ENCODE results near the gene RNGTT.

The RNGTT gene

DNA sequence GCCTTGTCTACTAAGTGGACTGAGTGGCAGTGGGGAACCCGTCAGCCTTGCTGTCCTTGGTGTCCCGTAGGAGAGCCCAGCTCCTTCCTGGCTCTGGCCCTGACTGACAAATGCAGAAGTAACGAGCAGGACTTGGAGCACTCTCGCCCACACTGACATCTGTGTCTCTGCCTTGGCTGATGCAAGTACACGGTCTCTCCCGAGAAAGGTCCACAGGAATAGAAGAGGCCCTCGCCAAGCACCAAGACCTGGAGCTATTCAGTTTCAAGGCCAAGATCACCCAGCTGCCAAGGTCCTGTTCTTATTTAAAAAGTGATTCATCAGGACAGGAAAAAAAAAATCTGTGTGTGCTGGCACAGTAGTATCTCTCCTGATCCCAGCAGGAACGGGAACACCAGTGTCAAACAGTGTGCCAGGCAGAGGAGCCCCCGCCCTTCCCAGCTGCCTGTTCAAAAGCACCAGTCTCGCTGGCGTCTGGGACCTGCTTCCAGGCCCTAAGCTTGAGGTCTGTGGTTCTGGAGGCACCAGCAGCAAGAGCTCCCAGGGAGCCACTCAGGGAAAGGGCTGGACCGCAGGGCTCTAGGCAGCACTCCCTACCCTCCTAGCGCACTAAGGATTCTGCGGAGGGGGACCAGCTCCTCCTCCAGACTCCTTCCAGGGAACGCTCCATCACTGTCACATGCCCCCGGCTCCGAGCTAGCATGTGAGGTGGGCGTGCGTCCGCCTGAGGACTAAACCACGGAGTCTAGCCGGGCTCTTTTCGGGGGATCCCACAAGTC lies 376.9 kb downstream of the RNGTT start:
- no peak for DNase-seq (ENCODE audit: insufficient read length, low spot score)
- TF ChIP-seq PAX5 (IDR thresholded peaks at IDR 0.05; ENCODE audit: insufficient read depth, low read length, severe bottlenecking) (no peak), SPI1 (IDR thresholded peaks at IDR 0.05; ENCODE audit: low read depth, low read length) (no peak), POU2F2 (IDR thresholded peaks at IDR 0.05; ENCODE audit: low read depth, low read length) (no peak), TAF1 (IDR thresholded peaks at IDR 0.05; ENCODE audit: low read depth, low read length) (no peak), POLR2A (IDR thresholded peaks at IDR 0.05; ENCODE audit: low read depth, low read length) (no peak)
- FAIRE-seq = no peak

DNA sequence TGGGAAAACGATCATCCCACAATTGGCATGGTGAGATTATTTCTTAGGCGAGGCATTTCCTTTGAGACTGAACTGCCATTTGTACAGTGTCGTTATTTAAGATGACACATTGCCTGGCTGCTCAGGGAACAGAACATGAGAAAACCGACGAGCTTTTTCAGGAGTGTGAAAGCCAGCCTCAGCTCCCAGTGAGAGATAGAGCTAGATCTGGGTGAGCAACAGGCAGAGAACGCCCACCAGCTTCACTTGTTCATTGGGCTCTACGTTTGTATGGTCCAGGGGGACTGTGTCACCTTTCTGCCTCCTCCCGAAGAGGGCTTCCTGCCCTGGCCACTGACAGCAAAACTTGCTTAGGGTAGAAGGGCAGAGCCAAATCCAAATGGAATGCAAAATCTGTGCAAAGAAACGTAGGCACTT lies 378.1 kb downstream of the RNGTT start:
- FAIRE-seq (no peak), DNase-seq (ENCODE audit: insufficient read length, low spot score) (no peak)
- no peak for TF ChIP-seq PAX5 (IDR thresholded peaks at IDR 0.05; ENCODE audit: insufficient read depth, low read length, severe bottlenecking)
- TF ChIP-seq POLR2AphosphoS5 (IDR thresholded peaks at IDR 0.05; ENCODE audit: low read depth, low read length) = no peak
- TF ChIP-seq SPI1 (IDR thresholded peaks at IDR 0.05; ENCODE audit: low read depth, low read length) = no peak
- TF ChIP-seq POLR2A (IDR thresholded peaks at IDR 0.05; ENCODE audit: low read depth, low read length) = no peak
- no peak for TF ChIP-seq TAF1 (IDR thresholded peaks at IDR 0.05; ENCODE audit: low read depth, low read length)
- no peak for TF ChIP-seq POU2F2 (IDR thresholded peaks at IDR 0.05; ENCODE audit: low read depth, low read length)

DNA sequence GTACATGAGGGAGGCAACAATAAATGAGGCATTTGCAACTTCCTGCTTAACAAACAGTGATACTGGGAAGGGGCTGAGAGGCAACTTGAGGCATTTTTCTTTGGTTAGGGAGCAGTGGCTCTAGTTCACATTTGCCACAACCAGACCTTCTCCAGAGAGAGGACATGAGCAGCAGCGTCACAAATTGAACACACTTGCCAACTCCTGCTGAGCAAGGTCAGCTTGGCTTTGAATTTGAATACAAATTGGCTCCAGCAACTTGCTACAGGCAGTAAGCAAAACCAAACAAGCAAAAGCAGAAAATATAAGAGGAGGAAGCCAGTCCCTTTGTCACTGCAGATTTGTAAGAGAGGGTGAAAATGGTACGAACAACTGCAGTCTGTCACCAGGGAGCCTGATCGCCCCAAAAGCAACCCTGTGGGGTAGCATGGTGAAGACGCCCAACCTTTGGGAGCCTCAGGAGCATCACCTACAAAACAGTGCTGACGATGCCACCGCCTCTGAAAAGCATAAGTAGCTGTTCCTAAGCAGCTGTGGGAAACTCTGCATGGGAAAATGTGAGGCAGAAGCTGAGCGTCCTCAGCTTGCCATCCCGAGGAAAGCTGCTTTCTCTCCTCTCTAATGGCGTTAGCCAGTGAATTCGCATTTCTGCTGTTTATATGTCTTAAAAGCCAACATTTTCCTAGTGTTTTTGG lies 378.7 kb downstream of the RNGTT start:
- no peak for TF ChIP-seq POLR2A (IDR thresholded peaks at IDR 0.05; ENCODE audit: low read depth, low read length)
- TF ChIP-seq SPI1 (IDR thresholded peaks at IDR 0.05; ENCODE audit: low read depth, low read length) = no peak
- TF ChIP-seq PAX5 (IDR thresholded peaks at IDR 0.05; ENCODE audit: insufficient read depth, low read length, severe bottlenecking) = no peak
- TF ChIP-seq TAF1 (IDR thresholded peaks at IDR 0.05; ENCODE audit: low read depth, low read length) = no peak
- no peak for TF ChIP-seq POU2F2 (IDR thresholded peaks at IDR 0.05; ENCODE audit: low read depth, low read length)
- TF ChIP-seq POLR2AphosphoS5 (IDR thresholded peaks at IDR 0.05; ENCODE audit: low read depth, low read length) = no peak
- FAIRE-seq (no peak), DNase-seq (ENCODE audit: insufficient read length, low spot score) (no peak)

GRCh38 chr6:88577461-88577860 lies 386.0 kb downstream of the RNGTT start:
- DNase-seq (ENCODE audit: insufficient read length, low spot score) (no peak), FAIRE-seq (no peak)
- TF ChIP-seq TAF1 (IDR thresholded peaks at IDR 0.05; ENCODE audit: low read depth, low read length) = no peak
- no peak for TF ChIP-seq PAX5 (IDR thresholded peaks at IDR 0.05; ENCODE audit: insufficient read depth, low read length, severe bottlenecking)
- TF ChIP-seq POLR2AphosphoS5 (IDR thresholded peaks at IDR 0.05; ENCODE audit: low read depth, low read length) = no peak
- TF ChIP-seq POU2F2 (IDR thresholded peaks at IDR 0.05; ENCODE audit: low read depth, low read length) = no peak
- no peak for TF ChIP-seq SPI1 (IDR thresholded peaks at IDR 0.05; ENCODE audit: low read depth, low read length)
- no peak for TF ChIP-seq POLR2A (IDR thresholded peaks at IDR 0.05; ENCODE audit: low read depth, low read length)

DNA sequence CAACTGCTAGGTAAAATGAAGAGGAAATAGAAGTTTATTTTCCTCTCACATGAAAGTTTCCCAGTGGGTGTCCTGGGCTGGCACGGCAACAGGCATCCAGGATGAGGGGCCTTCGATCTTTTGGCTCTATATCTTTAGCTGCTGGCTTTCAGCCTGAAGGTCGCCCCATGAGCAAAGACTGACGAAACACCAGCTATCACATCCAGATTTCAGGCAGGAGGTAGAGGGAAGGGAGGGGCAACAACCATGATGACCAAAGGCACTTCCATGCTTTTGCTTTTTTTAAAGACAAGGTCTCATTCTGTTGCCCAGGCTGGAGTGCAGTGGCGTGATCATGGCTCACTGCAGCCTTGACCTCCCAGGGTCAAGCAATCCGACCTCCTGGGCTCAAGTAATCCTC lies 387.9 kb downstream of the RNGTT start:
- DNase-seq (ENCODE audit: insufficient read length, low spot score) (no peak), FAIRE-seq (no peak)
- TF ChIP-seq PAX5 (IDR thresholded peaks at IDR 0.05; ENCODE audit: insufficient read depth, low read length, severe bottlenecking) (no peak), POLR2A (IDR thresholded peaks at IDR 0.05; ENCODE audit: low read depth, low read length) (no peak), POU2F2 (IDR thresholded peaks at IDR 0.05; ENCODE audit: low read depth, low read length) (no peak), SPI1 (IDR thresholded peaks at IDR 0.05; ENCODE audit: low read depth, low read length) (no peak)

DNA sequence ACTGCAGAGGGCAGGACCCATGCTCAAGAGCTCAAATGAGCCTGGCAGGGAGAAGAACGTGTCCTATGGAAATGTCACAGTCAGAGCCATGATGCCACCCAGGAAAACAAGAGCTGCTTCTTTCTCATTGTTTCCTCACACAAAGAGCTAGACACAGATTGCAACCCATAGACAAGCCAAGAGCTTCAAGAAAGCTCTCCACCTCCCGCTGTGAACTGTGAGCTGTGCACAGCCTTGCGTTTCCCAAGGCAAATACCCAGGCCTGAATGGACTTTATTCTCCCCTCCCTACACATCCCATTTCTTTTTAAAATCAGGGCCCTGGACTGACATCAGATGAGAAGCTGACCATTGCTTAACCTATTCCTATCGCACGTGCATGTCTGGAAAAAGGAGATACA lies 388.8 kb downstream of the RNGTT start:
- TF ChIP-seq SPI1 (IDR thresholded peaks at IDR 0.05; ENCODE audit: low read depth, low read length) (no peak), PAX5 (IDR thresholded peaks at IDR 0.05; ENCODE audit: insufficient read depth, low read length, severe bottlenecking) (no peak), TAF1 (IDR thresholded peaks at IDR 0.05; ENCODE audit: low read depth, low read length) (no peak), POU2F2 (IDR thresholded peaks at IDR 0.05; ENCODE audit: low read depth, low read length) (no peak), POLR2AphosphoS5 (IDR thresholded peaks at IDR 0.05; ENCODE audit: low read depth, low read length) (no peak), POLR2A (IDR thresholded peaks at IDR 0.05; ENCODE audit: low read depth, low read length) (no peak)
- DNase-seq (ENCODE audit: insufficient read length, low spot score) (no peak), FAIRE-seq (no peak)

GRCh38 chr6:88574031-88574430 lies 389.4 kb downstream of the RNGTT start:
- no peak for DNase-seq (ENCODE audit: insufficient read length, low spot score)
- no peak for FAIRE-seq
- no peak for TF ChIP-seq PAX5 (IDR thresholded peaks at IDR 0.05; ENCODE audit: insufficient read depth, low read length, severe bottlenecking)
- TF ChIP-seq POLR2AphosphoS5 (IDR thresholded peaks at IDR 0.05; ENCODE audit: low read depth, low read length) = no peak
- no peak for TF ChIP-seq TAF1 (IDR thresholded peaks at IDR 0.05; ENCODE audit: low read depth, low read length)
- no peak for TF ChIP-seq POU2F2 (IDR thresholded peaks at IDR 0.05; ENCODE audit: low read depth, low read length)
- TF ChIP-seq POLR2A (IDR thresholded peaks at IDR 0.05; ENCODE audit: low read depth, low read length) = no peak
- TF ChIP-seq SPI1 (IDR thresholded peaks at IDR 0.05; ENCODE audit: low read depth, low read length) = no peak

- DNase-seq (ENCODE audit: insufficient read length, low spot score) (no peak), FAIRE-seq (no peak)
- TF ChIP-seq TAF1 (IDR thresholded peaks at IDR 0.05; ENCODE audit: low read depth, low read length) (no peak), PAX5 (IDR thresholded peaks at IDR 0.05; ENCODE audit: insufficient read depth, low read length, severe bottlenecking) (no peak), POLR2A (IDR thresholded peaks at IDR 0.05; ENCODE audit: low read depth, low read length) (no peak), SPI1 (IDR thresholded peaks at IDR 0.05; ENCODE audit: low read depth, low read length) (no peak), POU2F2 (IDR thresholded peaks at IDR 0.05; ENCODE audit: low read depth, low read length) (no peak), POLR2AphosphoS5 (IDR thresholded peaks at IDR 0.05; ENCODE audit: low read depth, low read length) (no peak)
These were observed 389.9 kb downstream of the RNGTT start for GRCh38 chr6:88573561-88573960.

- FAIRE-seq = no peak
- no peak for TF ChIP-seq POU2F2 (IDR thresholded peaks at IDR 0.05; ENCODE audit: low read depth, low read length)
- no peak for TF ChIP-seq POLR2A (IDR thresholded peaks at IDR 0.05; ENCODE audit: low read depth, low read length)
- no peak for DNase-seq (ENCODE audit: insufficient read length, low spot score)
These were observed 390.8 kb downstream of the RNGTT start for GRCh38 chr6:88572449-88573139.

All from GM12891 (cell line).